Muscle layer of duodenum (tissue), 2 donors: Measurements from ENCODE around the gene RBPMS2.
A peak's percentile ranks its signal among the peaks of the same experiment; 100 is the strongest.
"Not testable (repeated sequence)": the region's sequence is repeated elsewhere in the genome, so short reads cannot be mapped to it uniquely, and the experiment has no call there.

Experiments used
- H3K27ac ChIP-seq: one replicate; pipeline ENCODE4 v1.7.0; 2013; ENCODE audit warnings: mild to moderate bottlenecking, low read length
- H3K27me3 ChIP-seq: one replicate; pipeline ENCODE4 v1.7.0; 2013; ENCODE audit warnings: low read depth, mild to moderate bottlenecking, control low read depth, low read length
- H3K36me3 ChIP-seq, 2 donors: one replicate each; pipeline ENCODE4 v1.7.0; 2013; ENCODE audit warnings: low read length in 2 of 2, control low read depth in 1 of 2, mild to moderate bottlenecking in 1 of 2; ENCODE audit not compliant: insufficient read depth in 2 of 2, control insufficient read depth in 1 of 2
- H3K4me1 ChIP-seq, 2 donors: one replicate each; pipeline ENCODE4 v1.7.0; 2013; ENCODE audit warnings: low read length in 2 of 2, mild to moderate bottlenecking in 2 of 2, control low read depth in 1 of 2, moderate library complexity in 1 of 2; ENCODE audit not compliant: insufficient read depth in 2 of 2, control insufficient read depth in 1 of 2
- H3K4me3 ChIP-seq, 2 donors: one replicate each; pipeline ENCODE4 v1.7.0; 2013; ENCODE audit warnings: low read length in 2 of 2, low read depth in 1 of 2, mild to moderate bottlenecking in 1 of 2
- H3K9me3 ChIP-seq, 2 donors: one replicate each; pipeline ENCODE4 v1.7.0; 2013; ENCODE audit warnings: low read length in 2 of 2, control low read depth in 1 of 2, mild to moderate bottlenecking in 1 of 2; ENCODE audit not compliant: control insufficient read depth in 1 of 2
- donor health status: healthy.

RBPMS2 gene

GRCh38 chr15:64751464-64751863, 23.9 kb downstream of the RBPMS2 start:
- Histone ChIP-seq H3K9me3 (no peaks in the 10 kb centered on the region), H3K27ac (peak overlapping the region; percentile 14), H3K4me3 (no peak overlapping the region), H3K36me3 (no peaks in the 10 kb centered on the region), H3K27me3 (no peaks in the 10 kb centered on the region), H3K4me1 (peaks cover 0 to 50% of the 10 kb centered on the region in 2 donors)

GRCh38 chr15:64749999-64750657, 25.3 kb downstream of the RBPMS2 start:
- H3K4me1 ChIP-seq, result peaks cover 0 to 46% of the 10 kb centered on the region in 2 donors
- no peaks in the 10 kb centered on the region for H3K9me3 ChIP-seq
- H3K4me3 ChIP-seq, result peak overlapping the region; percentile 7 to 15
- H3K27me3 ChIP-seq, result no peaks in the 10 kb centered on the region
- peak overlapping the region; percentile 74 for H3K27ac ChIP-seq
- H3K36me3 ChIP-seq, result no peaks in the 10 kb centered on the region

- peak overlapping the region in 1 of 2 donors; percentile 10 for H3K4me3 ChIP-seq
- no peaks in the 10 kb centered on the region for H3K9me3 ChIP-seq
- peaks cover 0 to 41% of the 10 kb centered on the region in 2 donors for H3K4me1 ChIP-seq
- no peaks in the 10 kb centered on the region for H3K27me3 ChIP-seq
- H3K36me3 ChIP-seq, result no peaks in the 10 kb centered on the region
- peak overlapping the region; percentile 74 for H3K27ac ChIP-seq
Observed at GRCh38 chr15:64749167-64749566, 26.2 kb downstream of the RBPMS2 start.

DNA sequence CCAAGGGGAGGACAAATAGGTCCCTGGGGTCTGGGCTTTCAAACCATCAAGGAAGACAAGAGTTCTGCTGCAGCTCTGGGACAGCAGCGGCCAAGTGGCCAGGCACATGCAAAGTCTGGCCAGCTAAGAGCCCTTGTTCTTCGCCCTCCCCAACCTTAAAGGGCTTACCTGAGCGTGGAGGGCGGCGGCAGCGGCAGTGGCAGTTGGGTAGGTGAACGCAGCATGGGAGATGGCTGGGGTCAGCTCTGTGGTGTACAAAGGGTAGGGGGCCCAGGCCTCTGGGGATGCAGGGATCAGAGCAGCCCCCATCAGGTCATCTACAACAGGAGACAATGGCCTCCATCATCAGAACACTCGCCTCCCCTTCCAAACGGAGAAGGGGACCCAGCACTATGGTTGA, 27.1 kb downstream of the RBPMS2 start:
- Histone ChIP-seq H3K27ac (peak overlapping the region; percentile 43), H3K4me3 (peak overlapping the region in 1 of 2 donors; percentile 10), H3K4me1 (peaks cover 0 to 45% of the 10 kb centered on the region in 2 donors), H3K36me3 (no peaks in the 10 kb centered on the region), H3K27me3 (no peaks in the 10 kb centered on the region), H3K9me3 (no peaks in the 10 kb centered on the region)

DNA sequence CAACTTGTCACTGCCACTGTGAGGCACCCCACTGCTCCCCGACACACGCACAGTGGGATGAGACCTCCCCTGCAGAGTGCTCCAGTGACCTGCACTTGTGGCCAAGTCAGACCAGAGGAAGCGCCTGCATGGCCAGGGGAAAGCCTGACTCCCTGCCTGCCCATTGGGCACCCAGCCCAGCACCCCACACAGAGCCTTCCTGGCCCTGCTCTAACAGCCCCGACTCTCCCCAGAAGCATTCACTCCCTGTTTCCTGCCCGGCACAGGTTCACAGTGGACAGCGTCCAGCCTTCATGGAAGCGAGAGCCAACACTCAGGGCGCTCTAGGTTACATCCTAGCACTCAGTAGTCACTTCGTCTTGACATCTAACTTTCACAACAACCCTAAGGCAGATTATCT, 27.8 kb downstream of the RBPMS2 start:
- Histone ChIP-seq H3K27me3 (no peaks in the 10 kb centered on the region), H3K36me3 (no peaks in the 10 kb centered on the region), H3K4me3 (peak overlapping the region in 1 of 2 donors; percentile 10), H3K4me1 (peaks cover 3 to 52% of the 10 kb centered on the region in 2 donors), H3K9me3 (no peaks in the 10 kb centered on the region), H3K27ac (no peak overlapping the region)

- no peaks in the 10 kb centered on the region for H3K36me3 ChIP-seq
- no peaks in the 10 kb centered on the region for H3K9me3 ChIP-seq
- no peaks in the 10 kb centered on the region for H3K27me3 ChIP-seq
- peaks cover 4 to 48% of the 10 kb centered on the region in 2 donors for H3K4me1 ChIP-seq
- H3K4me3 ChIP-seq, result peak overlapping the region in 1 of 2 donors; percentile 10
- no peak overlapping the region for H3K27ac ChIP-seq
Observed at GRCh38 chr15:64746921-64747320, 28.5 kb downstream of the RBPMS2 start.

- no peak overlapping the region for H3K27ac ChIP-seq
- no peaks in the 10 kb centered on the region for H3K36me3 ChIP-seq
- H3K27me3 ChIP-seq, result no peaks in the 10 kb centered on the region
- H3K4me1 ChIP-seq, result peaks cover 4 to 48% of the 10 kb centered on the region in 2 donors
- no peaks in the 10 kb centered on the region for H3K9me3 ChIP-seq
- no peak overlapping the region for H3K4me3 ChIP-seq
Observed at GRCh38 chr15:64746356-64746755, 29.0 kb downstream of the RBPMS2 start.

- Histone ChIP-seq H3K9me3 (no peaks in the 10 kb centered on the region), H3K4me3 (no peak overlapping the region), H3K27ac (no peak overlapping the region), H3K4me1 (peaks cover 9 to 57% of the 10 kb centered on the region in 2 donors), H3K27me3 (no peaks in the 10 kb centered on the region), H3K36me3 (no peaks in the 10 kb centered on the region)
Observed at GRCh38 chr15:64743691-64744090, 31.7 kb downstream of the RBPMS2 start.

DNA sequence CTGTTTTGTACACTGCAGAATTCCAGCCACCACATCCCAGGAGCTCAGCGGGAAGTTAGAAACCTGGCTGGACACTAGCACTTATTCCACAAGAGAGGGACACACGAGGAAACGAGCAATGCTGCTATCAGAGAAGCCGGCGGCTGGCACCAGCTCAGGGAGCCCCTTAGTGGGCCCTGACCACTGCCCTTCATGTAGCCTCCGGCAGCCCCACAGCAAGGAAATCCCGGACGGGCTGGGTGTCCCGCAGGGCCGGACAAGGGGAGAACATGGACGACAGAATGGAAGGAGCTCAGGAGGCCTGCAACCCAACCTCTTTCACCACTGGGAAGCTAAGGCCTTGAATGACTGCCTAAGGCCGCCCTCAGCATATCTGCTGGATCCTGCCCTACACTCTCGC, 32.5 kb downstream of the RBPMS2 start:
- H3K27me3 ChIP-seq, result no peaks in the 10 kb centered on the region
- H3K27ac ChIP-seq, result peak overlapping the region; percentile 14
- H3K4me3 ChIP-seq, result no peak overlapping the region
- no peaks in the 10 kb centered on the region for H3K36me3 ChIP-seq
- H3K4me1 ChIP-seq, result peaks cover 9 to 57% of the 10 kb centered on the region in 2 donors
- H3K9me3 ChIP-seq, result no peaks in the 10 kb centered on the region

DNA sequence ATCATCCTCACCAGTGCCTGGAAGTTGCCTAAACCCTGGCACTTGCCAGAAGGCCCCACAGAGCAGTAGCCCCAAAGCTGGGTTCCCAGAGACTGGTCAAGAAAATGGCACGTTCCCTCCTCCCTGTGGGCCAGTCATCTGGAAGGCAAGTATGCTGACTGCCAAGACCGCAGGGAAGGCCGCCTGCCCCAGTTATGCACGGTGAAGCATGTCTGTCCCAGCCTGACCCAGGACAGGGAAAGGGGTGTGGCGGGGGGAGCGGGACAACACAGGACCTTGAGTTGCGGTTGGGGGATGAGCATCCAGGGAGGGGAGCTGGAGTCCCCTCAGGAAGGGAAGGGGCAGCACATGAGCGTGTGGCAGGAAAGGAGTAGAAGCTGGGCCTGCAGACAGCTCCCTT, 33.0 kb downstream of the RBPMS2 start:
- Histone ChIP-seq H3K9me3 (no peaks in the 10 kb centered on the region), H3K36me3 (no peaks in the 10 kb centered on the region), H3K4me1 (peaks cover 9 to 57% of the 10 kb centered on the region in 2 donors), H3K27me3 (no peaks in the 10 kb centered on the region), H3K4me3 (no peak overlapping the region), H3K27ac (peak overlapping the region; percentile 14)

- H3K9me3 ChIP-seq, H3K4me3 ChIP-seq, H3K27me3 ChIP-seq, H3K36me3 ChIP-seq: not testable (repeated sequence)
- Histone ChIP-seq H3K27ac (peak overlapping the region; percentile 53), H3K4me1 (peaks cover 9 to 56% of the 10 kb centered on the region in 2 donors)
Observed at GRCh38 chr15:64741708-64742107, 33.7 kb downstream of the RBPMS2 start.
